Right renal cortex interstitium (tissue), 3 donors: ENCODE measurements around the gene STX18. TPM values are rescaled to one million over a fixed set of nuclear protein-coding genes. Genes with fewer than 3 reads are reported as not detected.

Source experiments
- DNase-seq, 3 donors: peaks; one replicate each; pipeline ENCODE4 v3.0.0-alpha.2; 2013; ENCODE audit warnings: low read depth in 3 of 3, low spot score in 2 of 3
- polyA plus RNA-seq, 3 donors: library from polyadenylated mRNA; unstranded; fragments of 120-200 nt; gene quantifications; one replicate each; pipeline ENCODE4 v1.2.1, GENCODE V29; 2013; ENCODE audit not compliant: insufficient read length in 3 of 3

The STX18 gene
- polyA plus RNA-seq, 3 donors = 73.9 to 82.1 (median 80.7) TPM

GRCh38 chr4:4455210-4455865 is 86.5 kb downstream of the STX18 start:
- DNase-seq = no peak

GRCh38 chr4:4446434-4446833 is 95.4 kb downstream of the STX18 start:
- DNase-seq = no peak

GRCh38 chr4:4443821-4444220 is 98.0 kb downstream of the STX18 start:
- DNase-seq = no peak

- no peak for DNase-seq
Measured at GRCh38 chr4:4440333-4441061, 101.4 kb downstream of the STX18 start.

- no peak for DNase-seq
Measured at GRCh38 chr4:4439782-4440181, 102.1 kb downstream of the STX18 start.

GRCh38 chr4:4438891-4439290 is 103.0 kb downstream of the STX18 start:
- DNase-seq = no peak

- DNase-seq = no peak
Measured at GRCh38 chr4:4437798-4438470, 103.9 kb downstream of the STX18 start.

- DNase-seq = no peak
Measured at GRCh38 chr4:4436244-4436823, 105.5 kb downstream of the STX18 start.

- no peak for DNase-seq
Measured at GRCh38 chr4:4433941-4434340, 107.9 kb downstream of the STX18 start.

- no peak for DNase-seq
Measured at GRCh38 chr4:4432341-4433125, 109.3 kb downstream of the STX18 start.

GRCh38 chr4:4430492-4431195 is 111.2 kb downstream of the STX18 start:
- DNase-seq = peak in 1 of 3 donors; percentile 16

- DNase-seq = no peak
Measured at GRCh38 chr4:4428966-4429875, 112.6 kb downstream of the STX18 start.

- DNase-seq = no peak
Measured at GRCh38 chr4:4427886-4428285, 114.0 kb downstream of the STX18 start.

GRCh38 chr4:4427121-4427870 is 114.6 kb downstream of the STX18 start:
- no peak for DNase-seq

- no peak for DNase-seq
Measured at GRCh38 chr4:4426511-4427120, 115.2 kb downstream of the STX18 start.

- DNase-seq = no peak
Measured at GRCh38 chr4:4425696-4426095, 116.2 kb downstream of the STX18 start.

GRCh38 chr4:4425119-4425690 is 116.6 kb downstream of the STX18 start:
- no peak for DNase-seq
